OCI-LY3 (cell line): ENCODE measurements around the gene DSCAM.

Source experiments
- H2AFZ ChIP-seq: fragments of 200-600, 300-600 bp; shearing (Covaris generic); 2 replicates; pipeline ENCODE4 v1.6.0; 2014; ENCODE audit warnings: antibody characterized with exemption, low read depth, low read length
- H3K27ac ChIP-seq: fragments of 200-600, 300-600 bp; sonication (generic); 2 replicates; pipeline ENCODE4 v1.5.1; 2014; ENCODE audit warnings: mild to moderate bottlenecking, low read length, moderate library complexity, mixed read lengths
- H3K27me3 ChIP-seq: fragments of 200-600, 300-600 bp; sonication (generic); 2 replicates; pipeline ENCODE4 v1.6.1; 2014; ENCODE audit warnings: low read depth, low read length, mixed read lengths
- H3K36me3 ChIP-seq: fragments of 200-600, 300-600 bp; sonication (generic); replicated peaks from 2 replicates; pipeline ENCODE3; 2014; ENCODE audit warnings: low read depth, low read length, mixed read lengths
- H3K4me1 ChIP-seq: fragments of 300-600, 200-600 bp; sonication (generic); 2 replicates; pipeline ENCODE4 v1.6.1; 2014; ENCODE audit warnings: low read length, mixed read lengths
- H3K4me2 ChIP-seq: fragments of 200-600, 300-600 bp; sonication (generic); 2 replicates; pipeline ENCODE4 v1.6.1; 2014; ENCODE audit warnings: low read length, mixed read lengths
- H3K4me3 ChIP-seq: fragments of 300-600, 200-600 bp; sonication (generic); 2 replicates; pipeline ENCODE4 v1.5.1; 2014; ENCODE audit warnings: antibody characterized with exemption, mild to moderate bottlenecking, low read length, moderate library complexity
- H3K79me2 ChIP-seq: fragments of 300-600, 200-600 bp; shearing (Covaris generic); 2 replicates; pipeline ENCODE4 v1.6.1; 2014; ENCODE audit warnings: mild to moderate bottlenecking, low read length, mixed read lengths
- H3K9ac ChIP-seq: fragments of 300-600, 200-600 bp; shearing (Covaris generic); 2 replicates; pipeline ENCODE4 v1.6.0; 2014; ENCODE audit warnings: mild to moderate bottlenecking, low read length, moderate library complexity
- H3K9me3 ChIP-seq: fragments of 200-600, 300-600 bp; shearing (Covaris generic); 2 replicates; pipeline ENCODE4 v1.6.1; 2014; ENCODE audit warnings: low read length, mixed read lengths; ENCODE audit not compliant: insufficient read depth
- H4K20me1 ChIP-seq: fragments of 200-600, 300-600 bp; sonication (generic); 2 replicates; pipeline ENCODE4 v1.6.1; 2016; ENCODE audit warnings: low read length, mixed read lengths; ENCODE audit not compliant: insufficient read depth
- EZH2phosphoT487 ChIP-seq: fragments of 200-600 bp; shearing (Covaris generic); IDR thresholded peaks from 2 replicates; pipeline ENCODE4 v1.6.1; 2018; ENCODE audit warnings: antibody characterized with exemption, mixed run types, low read depth
- TF ChIP-seq, protein P1 (sequence below): fragments of 200-600, 300-600 bp; sonication (generic); IDR thresholded peaks from 2 replicates; pipeline ENCODE4 v1.5.1; 2014; ENCODE audit warnings: antibody characterized with exemption, low read length, low read depth

DSCAM gene

DNA sequence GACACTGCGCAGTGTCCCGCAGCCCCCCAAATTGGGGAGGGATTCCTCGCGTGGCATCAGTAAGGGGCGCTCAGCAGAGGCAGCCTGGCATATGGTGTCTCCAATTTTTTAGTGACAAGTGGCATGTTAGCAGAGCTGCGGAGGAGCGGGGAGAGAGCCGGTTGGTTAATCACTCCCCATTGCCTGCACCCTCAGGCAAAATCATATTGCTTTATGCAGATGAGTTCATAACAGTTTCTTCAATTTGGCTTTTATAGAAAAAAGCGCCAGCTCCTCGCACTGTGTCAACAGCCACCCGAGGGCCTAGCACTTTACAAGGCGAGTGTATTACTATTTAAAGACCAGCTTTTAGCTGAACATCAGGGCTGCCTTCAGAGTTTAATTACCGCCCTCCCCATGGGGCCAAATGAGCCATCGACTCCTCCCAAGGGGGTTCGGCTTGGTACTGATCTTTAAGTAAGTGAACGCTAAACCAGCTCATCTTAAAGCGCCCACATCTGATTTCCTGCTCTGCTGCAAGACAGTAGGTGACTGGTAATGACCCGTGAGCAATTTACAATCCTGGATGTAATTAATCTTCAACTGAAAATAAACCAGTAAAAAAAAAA is 298.9 kb downstream of the DSCAM start:
- Histone ChIP-seq H3K4me1 (peaks cover 12% of the 10 kb centered on the region), H3K79me2 (no peaks in the 10 kb centered on the region), H3K4me2 (no peak overlapping the region), H3K27me3 (no peaks in the 10 kb centered on the region), H3K9me3 (no peaks in the 10 kb centered on the region), H3K36me3 (no peaks in the 10 kb centered on the region), H2AFZ (no peak overlapping the region), H3K4me3 (no peak overlapping the region), H3K27ac (no peak overlapping the region), H3K9ac (no peak overlapping the region), H4K20me1 (no peaks in the 10 kb centered on the region)
- TF ChIP-seq, protein P1, sequence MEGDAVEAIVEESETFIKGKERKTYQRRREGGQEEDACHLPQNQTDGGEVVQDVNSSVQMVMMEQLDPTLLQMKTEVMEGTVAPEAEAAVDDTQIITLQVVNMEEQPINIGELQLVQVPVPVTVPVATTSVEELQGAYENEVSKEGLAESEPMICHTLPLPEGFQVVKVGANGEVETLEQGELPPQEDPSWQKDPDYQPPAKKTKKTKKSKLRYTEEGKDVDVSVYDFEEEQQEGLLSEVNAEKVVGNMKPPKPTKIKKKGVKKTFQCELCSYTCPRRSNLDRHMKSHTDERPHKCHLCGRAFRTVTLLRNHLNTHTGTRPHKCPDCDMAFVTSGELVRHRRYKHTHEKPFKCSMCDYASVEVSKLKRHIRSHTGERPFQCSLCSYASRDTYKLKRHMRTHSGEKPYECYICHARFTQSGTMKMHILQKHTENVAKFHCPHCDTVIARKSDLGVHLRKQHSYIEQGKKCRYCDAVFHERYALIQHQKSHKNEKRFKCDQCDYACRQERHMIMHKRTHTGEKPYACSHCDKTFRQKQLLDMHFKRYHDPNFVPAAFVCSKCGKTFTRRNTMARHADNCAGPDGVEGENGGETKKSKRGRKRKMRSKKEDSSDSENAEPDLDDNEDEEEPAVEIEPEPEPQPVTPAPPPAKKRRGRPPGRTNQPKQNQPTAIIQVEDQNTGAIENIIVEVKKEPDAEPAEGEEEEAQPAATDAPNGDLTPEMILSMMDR = no peak
- TF ChIP-seq EZH2phosphoT487 = no peak

DNA sequence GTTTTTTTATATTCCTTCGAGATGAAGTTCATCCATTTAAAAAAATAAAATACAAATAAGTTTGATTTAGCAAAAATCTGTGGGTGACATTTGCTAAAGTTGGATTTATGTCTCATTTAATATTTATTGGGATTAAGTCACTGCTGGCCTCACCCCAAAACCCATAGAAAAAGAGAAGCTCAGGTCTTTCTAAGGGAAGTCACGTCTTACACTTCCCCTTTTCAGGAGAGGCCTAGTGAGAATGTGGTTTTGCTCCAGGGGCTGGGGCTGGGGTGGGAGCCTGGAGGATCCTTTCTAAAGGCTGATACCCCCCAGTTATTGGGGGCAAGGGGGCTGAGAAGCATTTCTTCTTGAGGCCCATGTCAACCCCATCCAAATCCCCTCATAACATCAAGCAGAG is 300.3 kb downstream of the DSCAM start:
- Histone ChIP-seq H3K9ac (no peak overlapping the region), H3K4me1 (peaks cover 12% of the 10 kb centered on the region), H3K4me3 (no peak overlapping the region), H2AFZ (no peak overlapping the region), H3K27me3 (no peaks in the 10 kb centered on the region), H3K79me2 (no peaks in the 10 kb centered on the region), H4K20me1 (no peaks in the 10 kb centered on the region), H3K4me2 (no peak overlapping the region), H3K27ac (no peak overlapping the region), H3K36me3 (no peaks in the 10 kb centered on the region), H3K9me3 (no peaks in the 10 kb centered on the region)
- TF ChIP-seq, protein P1 = no peak
- TF ChIP-seq EZH2phosphoT487 = no peak

GRCh38 chr21:40540216-40540615 is 306.7 kb downstream of the DSCAM start:
- Histone ChIP-seq H2AFZ (no peak overlapping the region), H3K9me3 (no peaks in the 10 kb centered on the region), H3K4me1 (no peaks in the 10 kb centered on the region), H3K9ac (no peak overlapping the region), H3K4me3 (no peak overlapping the region), H3K4me2 (no peak overlapping the region), H3K36me3 (no peaks in the 10 kb centered on the region), H3K79me2 (no peaks in the 10 kb centered on the region), H4K20me1 (no peaks in the 10 kb centered on the region), H3K27me3 (no peaks in the 10 kb centered on the region), H3K27ac (no peak overlapping the region)
- no peak for TF ChIP-seq EZH2phosphoT487
- TF ChIP-seq, protein P1 = no peak

DNA sequence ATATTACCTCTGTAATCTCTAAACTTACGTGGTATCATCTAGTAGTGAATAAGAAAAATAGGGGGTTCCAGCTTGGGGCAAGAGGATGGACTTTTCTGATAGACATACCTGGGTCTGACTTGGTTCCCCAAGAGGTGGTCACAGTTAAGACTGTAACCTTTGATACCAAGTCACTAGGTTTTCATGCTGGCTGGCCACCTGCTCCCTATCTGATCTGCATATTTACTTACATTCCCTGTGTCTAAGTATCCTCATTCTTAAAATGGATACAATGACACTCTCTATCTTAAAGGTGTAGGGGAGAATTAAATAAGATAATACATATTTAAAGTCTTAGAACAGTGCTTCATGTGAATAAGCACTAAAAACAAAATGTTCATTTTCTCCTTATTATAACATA is 312.1 kb downstream of the DSCAM start:
- no peaks in the 10 kb centered on the region for H3K27me3 ChIP-seq
- H3K4me3 ChIP-seq = no peak overlapping the region
- no peaks in the 10 kb centered on the region for H3K79me2 ChIP-seq
- H2AFZ ChIP-seq = no peak overlapping the region
- no peaks in the 10 kb centered on the region for H4K20me1 ChIP-seq
- no peak overlapping the region for H3K9ac ChIP-seq
- H3K27ac ChIP-seq = no peak overlapping the region
- H3K9me3 ChIP-seq = no peaks in the 10 kb centered on the region
- no peak for TF ChIP-seq EZH2phosphoT487
- TF ChIP-seq, protein P1 = no peak
- no peaks in the 10 kb centered on the region for H3K4me1 ChIP-seq
- H3K36me3 ChIP-seq = no peaks in the 10 kb centered on the region
- no peak overlapping the region for H3K4me2 ChIP-seq
